Measurements from ENCODE around the gene ZCCHC14.

DNA sequence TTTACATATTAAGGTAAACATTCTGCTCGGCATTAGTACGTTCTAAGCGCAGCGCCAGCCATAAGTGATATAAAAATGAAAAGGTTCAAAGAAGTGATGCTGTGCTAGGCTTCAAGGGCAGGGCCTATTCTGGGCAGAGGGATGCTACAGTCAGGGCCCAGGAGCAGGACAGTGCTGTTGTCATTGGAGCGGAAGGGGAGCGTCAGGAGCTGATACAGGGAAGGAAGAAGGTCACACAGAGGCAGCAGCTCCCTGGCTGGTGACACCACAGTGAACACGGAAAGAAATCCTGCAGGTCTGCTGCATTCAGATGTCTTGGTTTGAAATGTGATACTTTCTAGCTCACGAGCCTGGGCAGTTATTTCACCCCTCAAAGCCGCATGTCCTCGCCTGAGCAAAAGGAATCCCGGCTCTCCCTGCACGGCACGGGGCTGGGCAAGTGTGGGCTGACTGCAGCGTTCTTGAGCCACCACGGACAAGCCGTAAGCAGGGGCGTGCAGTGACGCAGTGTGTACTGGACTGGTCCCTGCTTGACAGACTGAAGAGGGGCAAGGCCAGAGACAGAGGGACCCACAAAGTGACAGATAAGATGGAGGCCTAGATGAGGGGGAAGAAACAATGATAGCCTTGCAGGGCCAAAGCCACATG is 41.1 kb downstream of the ZCCHC14 start:
- no peak for TF ChIP-seq CTCF (IDR thresholded peaks at IDR 0.05)
- TF ChIP-seq POLR2A (IDR thresholded peaks at IDR 0.05; ENCODE audit: low read depth) = no peak

Measured in esophagus muscularis mucosa (tissue), 3 donors.